SK-MEL-5 (cell line): ENCODE data around the gene MCTP2. TPM values are rescaled to one million over a fixed set of nuclear protein-coding genes. Genes with fewer than 3 reads are reported as not detected.
"Not testable (repeated sequence)": the region's sequence is repeated elsewhere in the genome, so short reads cannot be mapped to it uniquely, and the experiment has no call there.

ENCODE experiments used
- DNase-seq: peaks from one replicate; pipeline ENCODE4 v3.0.0-alpha.2; 2016; ENCODE audit warnings: low read depth, low spot score
- in situ Hi-C: cut with HindIII; loops from 2 replicates; pipeline ENCODE4 v1.10.0; 2016; ENCODE audit warnings: low sequenced_read_pairs, high pct_unique_total_duplicates, low pct_unique_long_range_greater_than_20kb
- total RNA-seq: library from RNA; depleted of rRNA; stranded (reverse); fragments of >200 nt; shearing (Covaris generic); gene quantifications from 2 replicates; pipeline ENCODE4 v1.2.3, GENCODE V29; 2014

Gene MCTP2
- total RNA-seq, 1 experiment from 2014 or later = 18.3 TPM

DNA sequence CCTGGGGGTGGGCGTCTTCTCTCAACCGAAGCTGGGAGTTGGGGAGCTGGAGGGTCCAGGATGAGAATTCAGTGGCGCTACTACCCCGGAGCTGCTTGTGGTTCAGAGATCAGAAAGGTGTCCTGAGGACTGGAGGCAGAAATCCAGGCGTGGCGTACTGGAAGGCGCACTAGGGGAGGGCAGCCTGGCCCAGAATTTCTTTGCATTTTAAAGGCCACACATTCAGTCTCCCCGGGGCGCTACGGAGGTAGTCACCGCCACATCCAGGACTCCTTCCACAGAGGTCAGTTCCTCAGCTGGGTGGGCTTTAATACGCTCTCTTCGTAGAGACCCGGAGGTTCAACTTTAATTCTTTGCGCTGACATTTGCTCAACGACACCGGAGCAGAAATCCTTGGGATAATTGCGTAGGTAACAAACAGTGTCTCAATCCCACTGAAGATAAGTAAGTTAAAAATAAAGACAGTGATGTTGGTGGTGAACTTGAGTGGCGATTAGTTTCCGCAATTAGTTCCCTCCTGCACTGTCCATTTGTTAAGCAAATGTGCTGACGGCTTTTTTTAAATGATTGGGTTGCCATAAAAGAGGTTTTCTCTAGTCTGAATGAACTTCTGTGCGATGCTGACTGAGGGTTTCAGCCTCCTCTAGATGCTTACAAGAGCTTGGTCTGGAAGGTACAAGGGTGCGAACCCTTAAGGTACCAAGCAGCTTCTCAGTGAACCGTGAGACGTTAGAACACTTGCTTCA is 535 bp downstream of the MCTP2 start:
- DNase-seq = peak; percentile 28
- in situ Hi-C loops = no loop called here

- in situ Hi-C loops = no loop called here
- DNase-seq = no peak
These were observed 2.1 kb downstream of the MCTP2 start for GRCh38 chr15:94233441-94233840.

DNA sequence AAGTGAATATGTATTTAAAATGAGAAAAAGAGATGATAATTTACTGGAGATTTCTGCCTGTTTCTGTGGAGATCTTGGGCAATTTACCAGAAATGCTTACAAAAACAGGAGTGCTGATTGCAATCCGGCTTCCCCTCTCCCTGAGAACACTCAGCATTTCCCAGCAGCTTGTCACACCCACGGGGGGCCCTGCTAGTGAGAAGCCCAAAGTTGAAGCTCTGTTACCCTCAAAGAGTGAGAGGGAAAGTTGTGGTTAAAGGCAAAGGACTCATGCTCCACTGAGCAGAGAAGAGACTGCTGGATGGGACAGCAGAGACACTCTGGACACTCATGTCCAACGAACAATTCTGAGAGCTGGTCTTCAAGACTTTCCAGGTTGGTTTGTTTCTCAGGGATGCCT is 2.9 kb downstream of the MCTP2 start:
- DNase-seq = no peak
- in situ Hi-C loops = no loop called here

DNA sequence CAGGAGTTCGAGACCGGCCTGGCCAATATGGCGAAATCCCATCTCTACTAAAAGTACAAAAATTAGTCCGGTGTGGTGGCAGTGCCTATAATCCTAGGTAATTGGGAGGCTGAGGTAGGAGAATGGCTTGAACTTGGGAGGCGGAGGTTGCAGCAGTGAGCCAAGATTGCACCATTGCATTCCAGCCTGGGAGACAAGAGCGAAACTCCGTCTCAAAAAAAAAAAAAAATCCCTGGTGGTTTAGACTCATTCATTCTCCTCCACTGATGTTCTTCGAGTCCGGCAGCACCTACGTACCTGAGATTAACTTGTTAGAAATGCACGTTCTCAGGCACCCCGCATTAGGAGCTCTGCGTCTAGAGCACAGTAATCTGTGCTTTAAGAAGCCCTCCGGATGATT is 3.7 kb downstream of the MCTP2 start:
- DNase-seq = no peak
- in situ Hi-C loops = no loop called here

- in situ Hi-C loops = no loop called here
- no peak for DNase-seq
These were observed 4.3 kb downstream of the MCTP2 start for GRCh38 chr15:94235646-94236045.

DNA sequence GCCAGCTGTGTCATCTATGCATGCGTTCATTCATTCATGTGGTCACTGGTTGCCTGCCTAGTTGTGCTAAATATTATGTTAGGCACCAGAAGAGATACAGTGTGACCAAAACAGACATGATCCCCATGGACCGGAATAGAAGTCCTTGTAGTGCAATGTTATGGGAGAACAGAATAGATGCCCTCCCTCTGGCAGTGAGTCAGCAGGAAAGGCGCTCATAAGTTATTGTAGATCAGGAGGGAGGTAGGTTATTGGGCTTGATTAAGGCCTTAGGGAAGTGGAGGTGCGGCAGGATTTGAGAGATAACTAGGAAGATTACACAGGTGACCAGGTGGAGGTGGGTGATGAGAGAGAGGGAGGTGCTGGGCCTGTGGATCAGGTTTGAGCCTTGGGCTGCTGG is 5.2 kb downstream of the MCTP2 start:
- in situ Hi-C loops = no loop called here
- no peak for DNase-seq

DNA sequence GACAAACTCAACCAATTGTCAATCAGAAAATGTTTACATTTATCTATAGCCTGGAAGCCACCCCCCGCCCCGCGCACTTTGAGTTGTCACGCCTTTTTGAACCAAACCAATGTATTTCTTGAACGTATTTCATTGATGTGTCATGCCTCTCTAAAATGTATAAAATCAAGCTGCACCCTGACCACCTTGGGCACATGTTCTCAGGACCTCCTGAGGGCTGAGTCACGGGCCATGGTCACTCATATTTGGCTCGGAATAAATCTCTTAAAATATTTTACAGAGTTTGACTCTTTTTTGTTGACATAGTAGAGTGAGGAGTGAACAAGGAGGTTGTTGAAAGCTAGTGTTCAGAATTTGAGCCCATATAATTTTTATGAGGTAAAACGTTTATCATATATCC is 6.5 kb downstream of the MCTP2 start:
- DNase-seq = no peak

DNA sequence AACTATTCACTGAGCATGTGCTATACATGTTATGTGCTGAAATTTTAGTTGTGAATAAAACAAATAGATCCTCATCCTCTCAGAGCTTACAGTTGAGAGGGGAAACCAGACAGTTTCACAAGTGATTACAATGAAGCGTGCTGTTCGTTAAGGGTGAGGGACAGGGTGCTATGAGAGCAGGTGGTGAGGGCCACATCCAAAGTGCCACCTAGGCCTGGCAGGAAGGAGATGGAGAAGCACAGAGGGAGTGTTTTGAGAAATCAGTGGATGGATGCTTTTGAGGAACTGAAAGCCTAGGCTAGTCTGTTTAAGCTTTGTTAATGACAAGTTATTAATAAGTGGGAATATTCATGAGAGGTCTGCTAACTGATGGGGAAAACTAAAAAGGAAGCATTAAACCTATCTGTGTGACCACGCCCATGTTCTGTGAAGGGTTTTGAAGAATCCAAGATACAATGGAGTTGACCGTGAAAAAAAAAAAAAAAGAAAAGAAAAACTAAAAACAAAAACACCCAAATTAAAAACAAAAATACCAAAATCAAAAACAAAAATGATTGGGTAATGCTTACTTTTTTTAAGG is 7.3 kb downstream of the MCTP2 start:
- in situ Hi-C loops = no loop called here
- no peak for DNase-seq

More for the DNA sequence above, 6.5 kb downstream of the MCTP2 start:
- in situ Hi-C loops = no loop called here

DNA sequence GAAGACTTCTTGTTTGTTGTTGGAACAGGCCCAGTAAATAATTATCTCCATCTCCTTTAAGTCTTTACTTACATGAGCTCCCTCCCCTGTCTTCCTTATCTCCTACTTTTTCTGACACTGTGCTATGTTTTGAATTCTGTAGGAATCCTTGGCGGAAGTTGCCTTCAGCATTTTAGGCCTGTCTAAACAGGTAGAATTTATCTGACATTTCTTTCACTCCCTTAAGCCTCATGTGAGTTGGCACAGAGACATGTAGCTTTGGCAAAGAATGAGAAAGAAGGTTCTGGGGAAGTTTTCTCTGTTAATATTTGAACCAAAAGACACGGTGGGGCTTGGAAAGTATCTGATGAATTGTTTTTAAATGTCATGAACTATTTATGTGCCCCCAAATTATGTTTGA is 8.1 kb downstream of the MCTP2 start:
- in situ Hi-C loops = no loop called here
- DNase-seq = no peak

GRCh38 chr15:94240480-94240879 is 9.1 kb downstream of the MCTP2 start:
- in situ Hi-C loops = no loop called here
- no peak for DNase-seq

- in situ Hi-C loops = no loop called here
- no peak for DNase-seq
These were observed 10.9 kb downstream of the MCTP2 start for GRCh38 chr15:94242257-94242656.

- DNase-seq, in situ Hi-C loops: not testable (repeated sequence)
These were observed 11.6 kb downstream of the MCTP2 start for GRCh38 chr15:94243003-94243402.

GRCh38 chr15:94243418-94243817 is 12.1 kb downstream of the MCTP2 start:
- DNase-seq = no peak
- in situ Hi-C loops = no loop called here

GRCh38 chr15:94246016-94246415 is 14.7 kb downstream of the MCTP2 start:
- no peak for DNase-seq
- in situ Hi-C loops = no loop called here

DNA sequence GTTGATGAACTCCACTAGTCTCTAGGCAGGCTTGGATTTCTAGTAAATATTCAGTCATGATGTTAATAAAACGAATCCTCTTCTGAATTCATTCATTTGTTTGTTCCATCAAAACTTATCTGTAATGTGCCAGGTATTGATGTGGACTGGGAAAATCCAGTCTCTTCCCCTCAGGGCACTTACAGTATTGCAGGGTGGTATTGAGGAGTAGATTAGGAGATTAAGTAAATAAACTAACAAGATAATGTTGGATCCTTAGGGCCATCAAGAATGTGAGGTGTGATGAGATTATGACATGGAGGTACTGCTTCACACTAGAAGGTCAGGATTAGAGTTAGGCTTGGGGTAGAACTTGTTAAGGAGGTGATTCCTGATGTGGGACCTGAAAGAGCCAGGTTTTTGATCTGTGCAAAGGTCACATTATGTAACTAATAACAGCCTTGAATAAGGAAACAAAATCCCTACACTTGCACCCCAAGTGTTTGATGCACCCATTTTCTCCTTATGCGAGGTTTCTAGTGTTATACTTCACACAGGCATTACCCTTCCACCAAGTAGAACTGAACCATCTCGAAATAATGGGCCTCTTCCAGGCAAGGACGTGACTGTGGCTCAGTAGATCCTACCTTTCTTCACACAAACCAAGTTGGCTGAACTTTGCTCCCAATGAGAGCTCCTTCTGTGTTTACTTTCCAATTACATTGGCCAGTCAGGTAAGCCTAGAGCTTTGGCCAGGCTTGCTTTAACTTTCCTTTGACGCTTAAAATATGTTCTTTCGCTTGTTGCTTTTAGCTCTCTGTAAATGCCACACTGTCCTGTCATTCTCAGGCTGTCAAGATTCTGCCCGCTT is 16.7 kb downstream of the MCTP2 start:
- in situ Hi-C loops = no loop called here
- no peak for DNase-seq

DNA sequence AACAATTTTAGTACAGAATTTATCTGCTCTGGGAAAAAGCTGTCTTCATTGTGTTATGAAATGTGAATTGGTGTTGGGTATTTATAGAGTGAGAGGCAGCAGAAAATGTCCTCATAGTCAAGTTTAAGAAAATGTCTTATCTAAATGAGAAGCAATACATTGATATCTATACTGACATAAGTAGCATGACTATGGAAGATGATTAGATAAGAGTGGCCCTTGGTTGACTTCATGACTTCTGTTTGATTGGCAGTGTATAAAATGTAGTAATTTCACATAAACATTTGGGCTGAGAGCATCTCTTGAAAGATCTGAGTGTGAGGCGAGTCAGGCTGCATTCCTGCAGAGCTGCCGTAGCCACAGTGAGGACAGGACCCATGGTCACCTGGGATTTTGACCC is 19.4 kb downstream of the MCTP2 start:
- in situ Hi-C loops = no loop called here
- no peak for DNase-seq

DNA sequence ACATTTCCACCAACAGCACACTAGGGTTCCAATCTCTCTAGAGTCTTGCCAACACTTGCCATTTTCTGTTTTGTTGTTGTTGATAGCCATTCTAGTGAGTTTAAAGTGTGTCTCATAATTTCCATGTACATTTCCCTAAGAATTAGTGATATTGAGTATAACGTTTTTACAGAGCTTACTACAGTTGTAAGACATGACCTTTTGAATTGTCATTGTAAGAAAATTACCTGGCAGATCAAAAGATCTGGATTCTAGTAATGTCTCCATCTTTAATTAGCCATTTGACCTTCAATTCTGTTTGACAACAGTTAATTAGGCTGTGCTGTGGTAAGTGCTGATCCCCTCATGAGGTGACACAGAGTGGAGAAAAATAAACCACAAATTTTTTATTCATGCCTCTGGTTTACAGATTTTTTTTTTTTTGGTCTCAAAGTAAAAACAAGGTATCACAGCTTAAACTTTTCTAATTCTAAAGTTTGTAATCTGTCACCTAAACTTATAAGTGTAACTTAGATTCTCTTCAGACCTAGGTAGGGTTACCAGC is 20.9 kb downstream of the MCTP2 start:
- in situ Hi-C loops = no loop called here
- no peak for DNase-seq

- DNase-seq = no peak
- in situ Hi-C loops = no loop called here
These were observed 21.6 kb downstream of the MCTP2 start for GRCh38 chr15:94252906-94253491.
